ENCODE measurements around the gene TBCCD1. TPM values are rescaled to one million over a fixed set of nuclear protein-coding genes. Genes with fewer than 3 reads are reported as not detected.
A peak's percentile ranks its signal among the peaks of the same experiment; 100 is the strongest.

The TBCCD1 gene, protein sequence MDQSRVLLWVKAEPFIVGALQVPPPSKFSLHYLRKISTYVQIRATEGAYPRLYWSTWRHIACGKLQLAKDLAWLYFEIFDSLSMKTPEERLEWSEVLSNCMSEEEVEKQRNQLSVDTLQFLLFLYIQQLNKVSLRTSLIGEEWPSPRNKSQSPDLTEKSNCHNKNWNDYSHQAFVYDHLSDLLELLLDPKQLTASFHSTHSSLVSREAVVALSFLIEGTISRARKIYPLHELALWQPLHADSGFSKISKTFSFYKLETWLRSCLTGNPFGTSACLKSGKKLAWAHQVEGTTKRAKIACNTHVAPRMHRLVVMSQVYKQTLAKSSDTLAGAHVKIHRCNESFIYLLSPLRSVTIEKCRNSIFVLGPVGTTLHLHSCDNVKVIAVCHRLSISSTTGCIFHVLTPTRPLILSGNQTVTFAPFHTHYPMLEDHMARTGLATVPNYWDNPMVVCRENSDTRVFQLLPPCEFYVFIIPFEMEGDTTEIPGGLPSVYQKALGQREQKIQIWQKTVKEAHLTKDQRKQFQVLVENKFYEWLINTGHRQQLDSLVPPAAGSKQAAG
- total RNA-seq (10 to 100 TPM; 11.6 to 12.1 TPM), polyA plus RNA-seq (ENCODE audit: insufficient read length in 6 of 6) (10 to 100 TPM; 17.8 to 23.0 (median 20.0) TPM)
- long read RNA-seq, donor 1, partial matches to known transcripts = 0 of 1 reads
- long read RNA-seq, donor 1, other reads (novel, unspliced or antisense) = 0 of 1 reads
- long read RNA-seq, donor 2, partial matches to known transcripts = 38 of 40 reads
- long read RNA-seq, donor 2, other reads (novel, unspliced or antisense) = 0 of 40 reads
- long read RNA-seq, donor 3, partial matches to known transcripts = 19 of 20 reads
- long read RNA-seq, donor 3, other reads (novel, unspliced or antisense) = 0 of 20 reads
- long read RNA-seq, donor 4, partial matches to known transcripts = 3 of 8 reads
- long read RNA-seq, donor 4, other reads (novel, unspliced or antisense) = 1 of 8 reads
- long read RNA-seq, donor 5, partial matches to known transcripts = 0 of 2 reads
- long read RNA-seq, donor 5, other reads (novel, unspliced or antisense) = 0 of 2 reads
- long read RNA-seq, donor 6, partial matches to known transcripts = 0 of 3 reads
- long read RNA-seq, donor 6, other reads (novel, unspliced or antisense) = 0 of 3 reads
- long read RNA-seq, donor 7, partial matches to known transcripts = 0 of 2 reads
- long read RNA-seq, donor 7, other reads (novel, unspliced or antisense) = 0 of 2 reads
- long read RNA-seq, donor 8, partial matches to known transcripts = 0 of 3 reads
- long read RNA-seq, donor 8, other reads (novel, unspliced or antisense) = 0 of 3 reads
- long read RNA-seq, donor 9 = 0 reads
- long read RNA-seq, donor 10, partial matches to known transcripts = 0 of 3 reads
- long read RNA-seq, donor 10, other reads (novel, unspliced or antisense) = 1 of 3 reads
- long read RNA-seq, donor 11, partial matches to known transcripts = 152 of 201 reads
- long read RNA-seq, donor 11, other reads (novel, unspliced or antisense) = 46 of 201 reads
- long read RNA-seq, donor 12, partial matches to known transcripts = 0 of 3 reads
- long read RNA-seq, donor 12, other reads (novel, unspliced or antisense) = 0 of 3 reads

DNA sequence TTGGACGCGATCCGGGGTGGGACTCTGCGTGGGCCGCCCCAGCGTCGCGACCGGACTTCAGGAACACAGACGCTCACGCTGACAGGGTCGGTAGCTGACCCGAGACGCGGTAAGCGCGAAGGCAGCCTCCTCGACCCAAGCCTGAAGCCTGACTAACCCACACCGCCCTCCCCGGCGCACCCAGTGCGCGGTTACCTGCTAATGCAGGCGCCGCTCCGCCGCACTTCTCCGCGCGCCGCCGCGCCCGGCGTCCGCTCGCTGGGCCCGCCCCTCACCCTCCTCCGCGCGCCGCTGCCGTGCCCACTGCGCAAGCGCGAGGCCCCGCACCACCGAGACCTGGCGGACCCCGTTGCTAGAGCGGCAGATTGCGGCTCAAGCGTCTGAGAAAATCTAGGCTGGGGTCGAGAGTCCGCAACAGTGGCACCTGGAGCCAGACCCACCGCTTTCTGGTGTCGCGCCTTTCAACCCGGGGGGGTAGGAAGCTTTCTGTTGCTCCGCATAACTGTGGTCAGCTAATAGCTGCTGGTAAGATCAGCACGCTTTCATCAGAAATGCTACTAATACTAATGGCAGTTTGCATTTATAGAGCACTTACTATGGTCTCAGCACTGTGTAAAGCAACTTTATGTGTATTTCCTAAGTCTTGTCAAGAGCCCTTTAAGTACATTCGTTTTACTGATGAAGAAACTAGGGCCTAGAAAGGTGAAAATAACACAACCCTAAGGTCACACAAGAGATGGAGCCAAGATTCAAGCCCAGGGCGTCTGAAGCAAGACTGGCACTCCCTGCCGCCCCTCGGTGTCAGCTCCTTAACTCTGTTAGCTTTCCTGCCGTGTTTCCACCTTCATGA, at the start of gene TBCCD1:
TSS of gene TBCCD1 (minus strand) at position 268 of the 850 bp plus-strand sequence. CDS start 3,010 bp downstream, outside the sequence.
- H3K27ac ChIP-seq = peak within 1 kb of the TSS; percentile 81 to 82
- peak within 1 kb of the TSS; percentile 71 to 78 for H3K4me3 ChIP-seq
- peaks cover 20 to 73% of the 10 kb centered on the region in 2 donors for H3K4me1 ChIP-seq
- intact Hi-C loops (cut with DNase I) = no loop called here
- ATAC-seq (peak; percentile 85), DNase-seq (peak; percentile 92 to 99 (median 94))
- TF ChIP-seq, protein P1, sequence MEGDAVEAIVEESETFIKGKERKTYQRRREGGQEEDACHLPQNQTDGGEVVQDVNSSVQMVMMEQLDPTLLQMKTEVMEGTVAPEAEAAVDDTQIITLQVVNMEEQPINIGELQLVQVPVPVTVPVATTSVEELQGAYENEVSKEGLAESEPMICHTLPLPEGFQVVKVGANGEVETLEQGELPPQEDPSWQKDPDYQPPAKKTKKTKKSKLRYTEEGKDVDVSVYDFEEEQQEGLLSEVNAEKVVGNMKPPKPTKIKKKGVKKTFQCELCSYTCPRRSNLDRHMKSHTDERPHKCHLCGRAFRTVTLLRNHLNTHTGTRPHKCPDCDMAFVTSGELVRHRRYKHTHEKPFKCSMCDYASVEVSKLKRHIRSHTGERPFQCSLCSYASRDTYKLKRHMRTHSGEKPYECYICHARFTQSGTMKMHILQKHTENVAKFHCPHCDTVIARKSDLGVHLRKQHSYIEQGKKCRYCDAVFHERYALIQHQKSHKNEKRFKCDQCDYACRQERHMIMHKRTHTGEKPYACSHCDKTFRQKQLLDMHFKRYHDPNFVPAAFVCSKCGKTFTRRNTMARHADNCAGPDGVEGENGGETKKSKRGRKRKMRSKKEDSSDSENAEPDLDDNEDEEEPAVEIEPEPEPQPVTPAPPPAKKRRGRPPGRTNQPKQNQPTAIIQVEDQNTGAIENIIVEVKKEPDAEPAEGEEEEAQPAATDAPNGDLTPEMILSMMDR (IDR thresholded peaks at IDR 0.05) = no peak
- no peaks in the 10 kb centered on the region for H3K9me3 ChIP-seq
- peaks cover 0 to 15% of the 10 kb centered on the region in 2 donors for H3K36me3 ChIP-seq
- no peaks in the 10 kb centered on the region for H3K27me3 ChIP-seq

DNA sequence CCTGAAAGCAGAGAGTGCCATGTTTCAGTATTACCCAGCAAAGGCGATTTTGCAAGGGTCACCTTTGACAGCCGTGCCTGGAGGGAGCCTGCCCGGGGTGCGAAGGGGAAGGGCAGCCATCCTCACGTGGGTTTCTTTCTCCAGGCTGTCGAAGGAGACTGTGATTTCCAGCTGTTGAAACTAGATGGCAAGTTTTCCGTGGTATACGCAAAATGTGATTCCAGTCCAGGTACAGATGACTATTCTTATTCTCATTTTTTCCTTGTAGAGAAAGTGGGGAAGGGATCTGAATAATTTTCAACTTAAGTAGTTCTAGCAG, 49.1 kb upstream of the TBCCD1 start:
- no peaks in the 10 kb centered on the region for H3K36me3 ChIP-seq
- peaks cover 0 to 79% of the 10 kb centered on the region in 2 donors for H3K27me3 ChIP-seq
- H3K27ac ChIP-seq = no peak overlapping the region
- intact Hi-C loops (cut with DNase I) = loop anchor here in 1 of 2 donors (5.0 kb wide), 1 partner anchor 206 kb away; no protein-coding TSS in a partner anchor
- no peak for DNase-seq
- no peak overlapping the region for H3K4me3 ChIP-seq
- no peak for ATAC-seq
- H3K4me1 ChIP-seq = peaks cover 0 to 8% of the 10 kb centered on the region in 2 donors
- TF ChIP-seq, protein P1 (IDR thresholded peaks at IDR 0.05) = no peak
- no peaks in the 10 kb centered on the region for H3K9me3 ChIP-seq

DNA sequence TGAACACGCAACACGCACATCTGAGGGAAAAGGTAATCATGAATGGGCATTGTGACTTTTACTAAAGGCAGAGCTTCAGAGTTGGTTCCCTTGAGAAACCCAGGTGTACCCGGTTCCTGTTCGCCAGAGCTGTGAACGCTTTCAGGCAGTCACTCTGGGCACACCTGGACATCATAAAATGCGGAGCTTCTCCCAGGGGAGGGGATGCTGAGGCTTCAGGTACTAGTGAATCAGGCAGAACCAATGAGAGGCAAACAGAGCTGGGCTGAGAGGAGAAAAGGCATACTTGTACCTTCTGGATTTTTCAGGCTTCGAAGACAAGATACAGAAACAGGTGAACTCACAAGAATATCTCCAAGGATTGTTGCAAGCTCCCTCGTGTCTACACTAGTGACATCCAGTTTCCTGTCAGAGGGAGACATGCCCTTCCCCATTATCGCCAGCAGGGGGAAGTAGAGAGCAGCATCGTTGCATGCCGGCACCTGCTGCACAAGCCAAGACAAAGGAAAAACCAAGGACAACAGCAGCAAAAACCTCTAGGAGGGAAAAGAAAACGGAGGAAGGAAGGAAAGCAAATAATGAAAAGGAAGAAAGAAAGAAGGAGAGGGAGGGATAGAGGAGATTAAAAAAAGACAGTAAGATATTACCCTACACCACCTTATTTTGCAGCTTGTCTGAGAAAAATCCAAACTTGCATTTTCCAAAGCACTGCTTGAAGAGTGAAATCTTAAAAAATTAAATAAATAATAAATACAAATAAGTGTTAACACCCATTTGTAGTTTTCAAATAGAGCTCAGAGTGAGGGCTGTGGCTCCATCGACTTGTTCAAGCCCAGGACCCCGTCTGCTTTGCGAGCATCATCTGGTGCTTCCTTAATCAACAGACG, 47.7 kb upstream of the TBCCD1 start:
- TF ChIP-seq, protein P1 (IDR thresholded peaks at IDR 0.05) = peak; percentile 97
- peaks cover 0 to 8% of the 10 kb centered on the region in 2 donors for H3K4me1 ChIP-seq
- H3K9me3 ChIP-seq = no peaks in the 10 kb centered on the region
- H3K27ac ChIP-seq = no peak overlapping the region
- peak in 3 of 4 donors; percentile 63 to 78 (median 63) for DNase-seq
- intact Hi-C loops (cut with DNase I) = loop anchor here in 1 of 2 donors (5.0 kb wide), 1 partner anchor 207 kb away; no protein-coding TSS in a partner anchor
- peaks cover 0 to 71% of the 10 kb centered on the region in 2 donors for H3K27me3 ChIP-seq
- ATAC-seq = peak; percentile 80
- H3K4me3 ChIP-seq = no peak overlapping the region
- H3K36me3 ChIP-seq = no peaks in the 10 kb centered on the region
